Measurements from ENCODE around the gene TEX35.

Gene TEX35

DNA sequence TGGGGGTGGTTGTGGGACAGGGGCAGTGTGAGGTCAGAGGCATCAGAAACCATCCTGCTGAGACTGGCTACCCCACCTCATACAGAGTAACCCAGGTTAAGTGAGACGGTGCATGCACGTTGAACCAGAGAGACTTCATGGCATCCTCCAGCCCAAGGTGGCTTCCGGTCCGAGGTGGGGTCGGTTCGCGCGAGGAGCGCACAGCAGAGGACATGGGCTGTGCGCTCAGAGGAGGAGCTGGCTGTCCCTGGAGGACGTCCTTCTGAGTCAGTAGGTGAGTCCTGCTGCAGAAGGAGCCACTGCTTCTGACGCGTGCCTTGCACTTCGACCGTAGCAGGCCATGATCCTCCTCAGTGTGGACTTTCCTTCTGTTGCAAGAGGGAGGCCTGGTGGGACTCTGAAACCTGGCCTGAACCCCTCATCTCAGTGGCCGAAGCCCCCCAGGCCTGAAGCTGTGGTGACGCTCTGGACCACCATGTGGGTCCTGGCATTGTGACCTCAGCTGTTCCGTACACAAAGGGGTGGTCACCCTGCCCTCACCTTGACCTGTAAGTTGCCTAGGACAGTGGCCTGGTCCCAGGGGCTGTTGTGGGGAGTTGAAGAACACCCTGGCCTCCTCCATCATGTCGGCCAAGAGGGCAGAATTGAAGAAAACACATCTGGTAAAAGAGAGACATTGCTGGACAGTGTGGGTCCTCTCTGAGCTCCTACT is at the start of gene TEX35:
TSS of gene TEX35 (plus strand) at position 544 of the 712 bp plus-strand sequence. CDS start at position 624, 80 bp downstream.
- DNase-seq: no peak

DNA sequence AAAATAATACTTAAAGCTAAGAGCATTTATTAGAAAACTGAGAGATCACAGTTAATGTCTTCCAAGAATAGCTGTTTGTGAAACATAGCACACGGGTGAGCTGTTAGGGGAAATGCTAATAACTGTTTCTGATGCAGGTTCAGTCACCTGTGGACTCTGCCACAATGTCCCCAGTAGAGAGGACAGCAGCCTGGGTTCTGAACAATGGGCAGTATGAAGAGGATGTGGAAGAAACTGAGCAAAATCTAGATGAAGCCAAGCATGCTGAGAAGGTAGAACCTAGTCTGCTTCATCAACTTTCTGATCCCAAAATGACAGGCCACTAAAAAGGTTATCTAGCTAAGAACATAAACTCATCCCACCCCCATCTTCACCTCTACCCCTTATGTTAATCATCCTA is 48.8 kb upstream of the TEX35 start:
- DNase-seq: no peak

DNA sequence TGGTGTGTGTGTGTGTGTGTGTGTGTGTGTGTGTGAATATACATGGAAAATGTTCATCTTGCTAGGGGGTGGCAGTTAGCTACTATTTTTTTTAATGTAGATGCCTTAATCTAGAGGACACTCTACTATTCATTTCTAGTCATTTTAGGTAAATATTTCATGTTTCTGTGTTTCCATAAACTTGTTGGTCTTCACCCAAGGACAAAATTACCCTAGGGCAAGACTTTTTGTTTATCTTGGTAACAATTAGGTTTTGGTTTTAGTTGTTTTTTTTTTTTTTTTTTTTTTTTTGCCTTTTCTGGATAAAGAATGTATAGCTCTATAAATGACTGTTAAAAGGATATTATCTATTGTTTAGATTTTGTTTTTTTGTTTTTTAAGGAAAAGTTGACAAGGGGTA is 48.3 kb upstream of the TEX35 start:
- no peak for DNase-seq

DNA sequence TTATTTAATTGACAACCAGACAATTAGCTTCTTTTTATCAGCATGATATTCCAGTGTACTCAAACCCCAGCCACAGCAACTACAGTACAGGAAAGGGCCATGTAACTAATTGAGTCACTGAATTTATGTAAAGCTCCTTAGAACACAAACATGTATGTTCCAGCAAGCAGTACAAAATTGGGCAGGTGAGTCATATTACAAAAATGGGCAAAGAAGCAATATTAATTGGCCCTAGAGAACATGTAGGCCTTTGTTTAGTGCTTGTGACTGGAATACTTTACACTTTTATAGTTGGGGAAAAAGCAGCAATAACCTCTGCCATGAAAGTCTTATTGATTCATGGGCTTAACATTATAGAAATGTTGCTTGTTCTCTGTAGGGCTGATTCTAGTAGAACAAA is 47.9 kb upstream of the TEX35 start:
- no peak for DNase-seq

DNA sequence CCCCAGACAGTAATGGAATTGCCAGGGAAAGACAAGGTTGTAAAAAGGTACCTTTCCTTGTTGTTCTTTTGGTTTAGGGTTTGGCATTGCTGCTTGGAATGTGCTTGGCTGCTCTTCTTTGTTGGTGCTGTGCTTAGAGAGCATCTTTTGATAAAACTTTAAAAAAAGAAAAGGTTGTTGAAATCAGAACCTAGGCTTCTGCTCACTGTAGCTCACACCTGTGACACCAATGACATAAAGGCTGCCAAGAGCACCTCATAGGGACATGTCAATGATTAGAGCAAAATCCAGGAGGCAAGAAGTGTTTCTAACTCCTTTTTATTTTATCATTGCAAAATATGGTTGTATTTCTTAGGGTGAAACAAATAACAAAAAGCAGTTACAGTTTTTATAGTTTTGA is 45.1 kb upstream of the TEX35 start:
- DNase-seq: no peak

DNA sequence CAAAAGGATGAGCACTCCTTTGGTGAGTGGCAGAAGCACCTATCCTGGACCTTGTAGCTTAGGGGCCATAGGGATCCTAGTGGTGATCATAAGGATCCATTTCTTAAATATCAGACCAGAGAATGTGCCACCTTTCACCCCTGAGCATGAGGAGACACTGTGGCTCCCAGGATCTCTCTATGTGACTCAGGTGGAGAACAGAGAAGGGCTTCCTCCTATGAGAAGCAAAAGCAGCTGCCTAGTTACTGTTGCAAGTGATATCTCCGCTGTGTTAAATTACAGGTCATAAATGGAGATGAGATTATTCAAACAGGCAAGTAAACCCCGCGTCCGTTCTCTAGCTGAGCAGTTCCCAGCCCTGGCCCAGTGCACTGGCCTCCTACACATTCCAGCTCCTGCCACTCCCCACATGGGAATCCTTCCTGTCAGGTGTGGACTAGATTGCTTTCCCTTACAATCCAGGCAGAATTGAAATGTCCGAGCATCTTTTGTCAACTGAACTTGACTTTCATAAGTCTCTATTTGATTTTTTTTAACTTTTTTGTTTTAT is 42.4 kb upstream of the TEX35 start:
- DNase-seq: no peak

DNA sequence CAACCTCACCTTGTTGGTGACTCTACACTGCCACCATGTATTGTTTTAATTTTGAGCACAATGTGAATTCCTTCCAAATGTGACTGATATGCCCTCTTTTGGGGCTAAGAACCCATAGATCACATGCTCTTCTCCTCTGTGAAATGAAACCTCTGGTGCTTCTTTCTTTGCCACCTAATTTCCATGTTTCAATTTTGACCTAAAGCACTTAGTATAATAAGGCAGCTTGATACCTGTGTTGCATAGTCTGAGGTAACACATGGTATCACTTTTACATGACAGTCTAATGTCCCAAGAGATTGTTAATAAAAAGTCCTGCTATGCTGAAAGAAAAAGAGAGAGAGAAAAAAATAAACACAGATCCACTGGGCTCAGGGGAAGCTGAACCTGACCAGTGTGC is 40.4 kb upstream of the TEX35 start:
- no peak for DNase-seq

DNA sequence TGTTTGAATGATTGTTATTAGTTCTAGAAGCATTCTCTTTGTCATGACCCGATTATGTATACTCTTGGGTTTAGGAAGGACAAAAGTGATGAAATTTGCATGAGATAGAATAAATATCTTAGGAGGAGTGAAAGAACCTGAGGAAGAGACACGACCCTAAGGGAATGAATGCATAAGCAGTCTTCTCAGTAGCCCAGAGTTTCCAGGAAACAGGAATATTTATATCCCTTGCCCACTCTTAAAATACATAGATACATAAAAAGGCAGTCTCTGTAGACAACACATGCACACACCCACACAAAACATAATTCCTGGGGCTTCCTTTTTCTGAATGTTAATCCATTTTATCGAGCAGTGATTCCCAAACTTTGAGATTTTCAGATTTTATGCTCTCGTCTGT is 35.5 kb upstream of the TEX35 start:
- DNase-seq: no peak

DNA sequence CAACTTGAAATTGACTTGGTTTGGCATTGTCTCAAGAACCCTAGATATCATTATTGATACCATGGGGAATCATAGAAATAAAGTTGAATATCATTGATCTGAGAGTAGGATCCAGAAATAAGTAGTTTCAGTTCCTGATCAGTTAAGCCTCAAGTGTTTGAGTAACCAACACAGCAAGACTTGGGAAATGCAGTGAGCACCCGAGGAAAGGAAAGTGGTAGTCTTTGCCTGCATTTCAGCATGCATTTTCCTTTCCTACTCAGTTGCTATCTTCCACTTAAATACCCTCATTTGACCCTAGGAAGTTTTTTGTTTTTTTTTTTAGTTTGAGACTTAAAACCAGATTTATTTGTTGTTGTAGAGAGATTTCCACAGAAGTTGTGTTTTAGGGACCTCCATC is 35.1 kb upstream of the TEX35 start:
- DNase-seq: no peak

DNA sequence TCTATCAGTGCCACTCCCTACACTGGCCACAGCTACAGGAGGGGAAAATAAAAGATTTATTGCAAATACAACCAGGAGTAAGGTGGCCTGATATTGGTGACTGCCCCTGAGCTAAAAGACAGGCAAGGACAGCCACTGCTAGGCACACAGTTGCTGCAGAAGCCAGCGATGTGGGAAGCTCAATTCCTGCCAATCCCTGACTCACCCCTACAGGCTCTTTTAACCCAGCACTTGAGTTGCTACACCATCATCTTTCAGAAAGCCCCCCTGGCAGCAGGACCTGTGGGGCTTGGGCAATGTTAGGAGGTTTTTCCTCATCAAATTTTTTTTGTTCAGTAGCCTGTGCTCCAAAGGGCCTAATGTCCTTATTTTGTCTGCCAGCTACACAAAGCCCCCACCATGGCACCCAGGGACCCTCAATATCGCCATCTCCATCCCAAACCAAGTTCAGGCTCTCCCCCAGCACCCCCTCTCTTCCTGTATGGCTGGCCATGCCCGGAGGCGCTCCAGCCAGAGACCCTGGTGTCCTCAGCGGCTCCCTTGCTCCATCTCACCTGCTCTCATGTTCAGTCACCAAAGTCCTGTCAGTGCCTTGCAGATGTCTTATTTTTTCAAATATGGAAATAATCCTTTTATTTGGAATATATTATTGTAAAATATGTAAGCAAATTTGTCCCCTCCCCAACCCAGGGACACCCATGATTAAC is 29.5 kb upstream of the TEX35 start:
- DNase-seq: no peak

DNA sequence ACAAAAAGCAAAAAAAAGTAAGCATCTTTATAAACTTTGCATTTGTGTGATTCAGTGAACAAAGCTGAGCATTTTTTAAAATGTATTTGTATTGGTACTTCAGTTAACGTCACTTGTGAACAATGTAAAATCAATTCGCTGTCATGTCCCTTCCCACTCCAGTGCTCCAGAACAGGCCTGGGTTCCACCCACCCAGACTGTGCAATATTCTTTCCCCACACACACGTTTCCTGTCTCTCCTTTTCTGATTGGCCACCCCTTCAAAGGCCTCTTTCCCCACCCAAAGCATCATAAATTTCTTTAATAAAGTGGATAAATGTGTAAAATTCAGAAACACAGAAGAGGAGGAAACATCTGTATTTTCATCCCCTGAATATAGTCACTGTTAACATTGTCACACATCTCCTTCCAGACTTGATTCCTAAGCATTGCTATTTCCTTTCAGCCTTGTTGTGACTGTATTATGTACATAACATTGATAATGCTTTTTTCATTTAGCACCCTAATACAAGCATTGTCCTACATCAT is 28.1 kb upstream of the TEX35 start:
- no peak for DNase-seq

DNA sequence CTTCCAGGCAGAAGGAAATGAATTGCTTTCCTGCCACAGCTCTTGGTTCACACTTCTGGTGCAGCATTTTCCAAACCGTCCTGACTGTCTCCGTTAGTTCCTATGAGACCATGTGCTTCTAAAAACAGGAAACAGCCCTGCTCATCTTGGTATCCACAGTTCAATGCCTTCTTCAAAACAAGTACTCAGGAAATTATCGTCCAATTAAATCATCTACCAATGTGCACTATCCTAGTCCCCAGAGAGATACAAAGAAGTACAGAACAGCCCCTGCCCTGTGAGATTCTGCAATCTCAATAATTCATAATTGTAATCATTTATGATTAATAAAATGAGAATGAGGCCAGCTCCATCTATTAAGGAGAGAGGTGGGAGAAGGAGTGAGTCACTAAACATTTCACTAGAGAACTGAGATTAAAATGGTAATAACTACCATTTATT is 27.3 kb upstream of the TEX35 start:
- DNase-seq: no peak

DNA sequence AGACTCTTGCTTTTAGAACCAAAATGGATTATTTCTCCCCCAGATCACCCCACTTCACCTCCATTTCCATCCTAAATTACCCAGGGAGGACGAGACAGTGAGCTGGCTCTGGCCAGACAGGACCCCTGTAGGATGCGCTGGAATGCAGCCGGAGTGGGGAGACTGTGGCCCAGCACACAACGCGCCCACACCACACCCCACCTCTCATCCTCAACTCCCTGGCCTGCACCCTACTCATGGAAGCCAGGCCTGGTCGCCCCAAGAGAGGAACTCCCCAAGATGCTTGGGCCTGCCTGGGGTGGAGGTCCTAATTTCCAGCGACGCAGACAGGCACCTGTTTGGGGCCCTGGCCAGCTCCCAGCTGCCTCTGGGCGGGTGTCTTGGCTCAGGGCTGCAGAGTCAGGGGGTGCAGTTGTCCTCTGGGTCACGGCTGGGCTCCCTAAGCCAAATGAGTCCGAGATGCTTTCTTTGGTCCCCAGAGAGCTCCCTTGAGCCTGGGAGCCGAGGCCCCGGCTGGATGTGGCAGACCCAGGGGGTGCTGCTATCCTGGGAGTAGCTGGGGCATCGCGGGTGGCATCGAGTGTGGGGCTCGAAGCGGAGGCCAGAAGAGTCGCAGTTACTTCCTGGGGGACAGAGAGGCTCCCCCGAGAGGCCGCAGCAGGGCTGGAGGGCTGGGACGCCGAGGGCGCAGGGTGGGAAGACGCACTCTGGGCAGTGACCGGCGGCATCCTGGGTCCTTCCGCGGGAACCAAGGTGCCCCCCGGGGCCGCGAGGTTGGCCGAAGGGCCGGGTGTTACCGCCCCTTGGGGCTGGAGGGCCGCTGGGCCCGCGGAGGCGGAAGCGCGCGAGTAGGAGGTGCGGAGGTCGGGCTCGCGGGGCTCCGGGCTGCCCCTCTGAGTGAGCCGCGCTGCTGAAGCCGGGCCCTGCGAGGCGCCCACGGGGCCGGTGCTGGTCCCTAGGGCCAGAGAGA is 26.5 kb upstream of the TEX35 start:
- no peak for DNase-seq

DNA sequence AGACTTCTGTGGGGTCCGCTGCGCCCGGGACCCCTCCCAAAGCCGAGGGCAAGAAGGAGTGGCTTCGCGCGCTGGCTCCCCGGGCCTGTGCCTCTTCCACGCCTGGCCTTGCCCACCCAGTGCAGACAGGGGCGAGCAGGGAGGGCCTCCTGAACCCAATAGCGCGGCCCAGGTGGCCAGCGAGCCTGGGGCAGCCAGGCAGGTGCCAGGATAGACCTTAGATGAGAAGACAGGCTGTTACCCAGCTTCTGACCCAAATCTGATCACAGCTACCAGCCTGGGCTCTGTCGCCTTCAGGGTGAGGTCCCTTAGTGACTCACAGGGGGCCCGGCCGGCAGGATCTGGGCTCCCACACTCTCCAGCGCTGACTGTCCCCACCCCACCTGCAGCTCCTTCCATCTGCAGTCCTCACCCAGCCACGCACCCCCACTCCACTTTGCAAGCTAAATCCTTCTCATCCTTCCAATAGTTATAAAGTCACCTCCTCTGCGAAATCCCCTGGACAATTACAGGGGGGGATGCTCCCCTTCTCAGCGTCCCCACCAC is 25.8 kb upstream of the TEX35 start:
- DNase-seq: no peak

DNA sequence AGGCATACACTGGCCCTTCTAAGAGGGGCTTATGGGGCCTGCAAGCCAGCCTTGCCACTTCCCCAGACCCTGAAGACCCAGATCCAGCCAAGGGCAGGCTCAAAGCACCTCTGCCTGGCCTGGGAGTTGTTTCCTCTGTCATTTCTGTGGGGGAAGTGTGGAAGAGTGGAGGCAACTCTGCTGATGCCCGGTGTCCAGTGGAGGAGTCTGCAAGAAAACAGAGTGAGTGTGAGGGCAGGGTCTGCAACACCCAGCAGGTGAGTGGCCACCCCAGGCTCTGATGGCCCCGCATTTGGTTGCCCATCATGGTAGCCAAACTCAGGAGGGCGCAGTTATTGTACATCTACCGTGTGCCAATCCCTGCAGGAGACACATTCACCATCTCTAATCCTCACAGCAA is 24.5 kb upstream of the TEX35 start:
- no peak for DNase-seq

DNA sequence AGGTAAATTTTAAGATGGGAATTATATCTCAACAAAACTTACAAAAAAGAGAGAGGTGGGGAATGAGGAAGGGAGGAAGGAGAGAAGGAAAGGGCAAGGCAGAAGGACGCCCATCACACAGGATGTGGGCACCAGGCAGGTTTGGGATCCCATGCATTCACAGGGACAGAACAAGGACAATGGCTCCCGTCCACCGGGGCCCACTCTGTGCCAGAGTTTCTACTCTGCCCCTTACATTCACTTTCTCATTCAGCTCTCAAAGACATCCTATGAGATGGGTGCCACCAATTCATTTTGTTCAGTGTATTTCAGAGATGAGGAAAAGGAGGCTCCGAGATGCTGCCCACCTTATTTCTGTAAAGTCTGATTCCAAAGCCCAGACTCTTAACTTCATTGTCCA is 23.5 kb upstream of the TEX35 start:
- no peak for DNase-seq

DNA sequence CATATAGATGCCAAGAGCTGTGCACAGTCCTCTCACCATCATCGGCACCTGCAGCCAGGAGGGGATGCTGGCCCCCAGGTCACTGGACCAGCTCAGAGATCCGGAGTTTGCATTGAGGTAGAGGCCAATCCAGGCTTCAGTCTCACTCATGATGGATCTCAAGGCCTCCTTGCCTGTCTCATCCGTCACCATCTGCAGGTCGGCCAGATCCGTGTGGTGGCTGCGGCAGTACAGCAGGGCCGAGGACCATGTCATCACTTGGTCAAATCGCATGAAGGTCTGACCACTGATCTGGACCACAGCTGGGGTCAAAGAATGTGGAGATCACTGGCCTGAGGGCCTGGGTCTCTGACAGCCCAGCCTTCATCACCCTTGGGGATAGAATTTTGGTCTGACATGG is 22.8 kb upstream of the TEX35 start:
- DNase-seq: no peak

DNA sequence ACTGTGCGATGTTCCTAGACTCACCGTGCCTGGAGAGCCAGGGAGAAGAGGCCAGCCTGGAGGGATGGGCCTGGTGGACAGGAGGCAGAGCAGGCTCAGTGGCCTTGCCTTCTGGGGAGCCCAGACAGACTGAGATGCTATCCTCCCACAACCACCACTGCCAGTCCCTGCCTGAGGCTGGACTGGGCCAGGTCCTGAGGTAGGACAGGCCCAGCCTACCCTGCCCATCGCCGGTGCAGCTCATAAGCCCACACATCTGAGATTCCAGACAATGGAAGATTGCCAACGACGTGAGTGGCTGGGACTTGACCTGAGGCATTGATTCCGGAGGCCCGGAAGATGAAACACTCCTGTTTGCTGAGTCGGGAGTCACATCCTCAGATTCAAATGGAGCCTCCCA is 21.9 kb upstream of the TEX35 start:
- no peak for DNase-seq

DNA sequence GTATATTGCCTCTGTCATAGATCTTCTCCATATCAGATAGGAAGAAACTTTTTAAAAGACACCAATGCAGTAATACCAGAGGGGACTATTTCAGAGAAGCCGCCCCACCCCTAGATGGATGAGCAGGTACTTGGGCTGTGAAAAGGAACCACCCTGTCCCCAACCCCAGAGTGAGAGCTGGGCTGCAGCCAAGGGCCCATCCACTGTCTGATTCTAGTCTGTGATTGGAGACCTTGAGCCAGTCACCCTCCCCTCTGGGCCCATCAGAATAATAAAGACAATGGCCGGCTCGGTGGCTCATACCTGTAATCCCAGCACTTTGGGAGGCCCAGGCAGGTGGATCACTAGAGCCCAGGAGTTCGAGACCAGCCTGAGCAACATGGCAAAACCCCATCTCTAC is 21.2 kb upstream of the TEX35 start:
- DNase-seq: no peak

DNA sequence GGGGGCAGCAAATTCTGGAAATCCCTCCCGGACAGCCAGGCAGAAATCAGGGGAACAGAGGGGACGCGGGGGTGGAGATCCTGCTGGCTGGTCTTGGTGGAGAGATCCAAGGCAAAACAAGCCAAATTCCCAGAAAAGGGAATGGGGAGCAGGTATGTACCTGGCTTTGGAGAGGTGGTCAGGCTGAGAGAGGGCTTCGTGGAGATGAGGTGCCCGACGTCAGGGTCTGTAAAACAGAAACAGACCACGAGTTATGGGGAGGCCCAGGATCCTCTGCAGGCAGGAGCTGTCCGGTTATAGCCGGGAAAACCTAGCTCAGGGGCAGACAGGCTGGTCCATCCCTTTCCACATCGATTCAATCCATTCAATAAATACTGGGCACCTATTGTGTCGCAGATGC is 20.6 kb upstream of the TEX35 start:
- no peak for DNase-seq

DNA sequence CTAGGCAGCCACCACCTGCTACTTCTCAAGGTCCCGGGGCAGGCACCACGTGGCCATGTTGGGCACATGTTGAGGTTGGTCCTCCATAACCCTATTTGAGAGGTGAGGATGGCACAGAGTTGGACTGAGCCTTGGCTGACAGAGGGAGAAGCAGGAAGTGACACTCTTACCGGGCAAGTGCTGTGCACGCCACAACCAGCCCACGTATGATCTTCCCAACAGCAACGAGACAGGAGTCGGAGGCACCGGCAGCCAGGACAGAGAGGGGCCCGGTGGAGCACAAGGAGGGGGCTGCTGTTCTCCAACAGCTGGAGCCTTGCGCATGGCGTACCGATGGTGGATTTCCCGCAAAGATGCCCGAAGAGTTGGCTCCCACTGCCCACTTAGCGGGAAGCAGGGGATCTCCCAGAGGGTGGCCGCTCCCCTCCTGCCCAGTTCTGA is 19.6 kb upstream of the TEX35 start:
- no peak for DNase-seq

DNA sequence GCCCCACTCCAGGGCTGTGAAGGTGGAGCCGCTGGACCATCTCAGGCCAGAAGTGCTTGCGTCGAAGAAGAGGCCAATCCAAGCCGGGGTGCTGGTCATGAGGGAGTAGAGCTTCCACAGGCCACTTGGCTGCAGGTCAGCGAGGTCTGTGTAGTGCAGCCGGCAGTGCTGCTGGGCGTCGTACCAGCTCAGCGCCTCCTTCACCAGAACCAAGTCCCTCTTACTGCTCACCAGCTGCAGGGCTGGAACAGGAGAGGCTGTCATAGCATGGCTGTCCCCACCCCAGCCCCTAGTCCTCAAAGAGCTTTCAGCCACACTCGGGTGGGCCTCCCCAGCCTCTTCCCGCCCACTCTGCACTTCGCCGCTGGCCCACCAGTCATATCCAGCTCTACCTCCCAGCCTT is 18.3 kb upstream of the TEX35 start:
- DNase-seq: no peak

DNA sequence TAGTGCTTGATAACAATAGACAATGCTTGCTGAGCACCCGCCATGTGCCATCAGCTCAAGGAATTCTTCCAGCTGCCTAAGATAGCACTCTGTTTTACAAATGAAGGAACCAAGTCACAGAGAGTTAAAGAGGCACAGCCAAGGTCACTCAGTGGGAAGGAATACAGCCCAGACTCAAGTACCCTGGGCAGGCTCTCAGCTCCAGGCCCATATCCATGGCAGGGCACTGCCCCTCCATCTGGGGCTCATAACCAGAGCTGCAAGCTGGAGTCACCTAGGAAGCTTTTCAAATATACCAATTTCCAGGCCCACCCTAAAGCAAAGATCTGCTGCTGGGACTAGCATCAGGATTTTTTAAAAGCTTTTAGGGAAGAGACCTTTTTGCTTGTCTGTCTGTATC is 17.8 kb upstream of the TEX35 start:
- no peak for DNase-seq

All from activated naive CD4-positive, alpha-beta T cell treated with Interleukin-2 at 50 U/mL for 16 hours (primary cell).